DND-41 (cell line): ENCODE data around the gene NDUFA7.

Experiments
- ATAC-seq: fragments of 200-7000 bp; cut with Tn5 transposase; 3 replicates; pipeline ENCODE4 v1.9.1; 2021; ENCODE audit warnings: low read depth; ENCODE audit not compliant: insufficient read depth
- DNase-seq: peaks from one replicate; pipeline ENCODE4 v3.0.0-alpha.2; 2020
- H2AFZ ChIP-seq: 2 replicates; pipeline ENCODE4 v1.6.0; 2012; ENCODE audit warnings: low read depth, low read length
- H3K27ac ChIP-seq: 2 replicates; pipeline ENCODE4 v1.5.1; 2012; ENCODE audit warnings: low read length, inconsistent platforms
- H3K27me3 ChIP-seq: fragments of 200-600 bp; sonication (generic); 2 replicates; pipeline ENCODE4 v1.6.0; 2012; ENCODE audit warnings: low read length, mild to moderate bottlenecking, inconsistent platforms; ENCODE audit not compliant: insufficient read depth, poor library complexity
- H3K36me3 ChIP-seq: 2 replicates; pipeline ENCODE4 v1.5.1; 2012; ENCODE audit warnings: low read length, inconsistent platforms; ENCODE audit not compliant: insufficient read depth
- H3K4me1 ChIP-seq: 2 replicates; pipeline ENCODE4 v1.5.1; 2012; ENCODE audit warnings: mild to moderate bottlenecking, low read length; ENCODE audit not compliant: insufficient read depth
- H3K4me2 ChIP-seq: 2 replicates; pipeline ENCODE4 v1.6.0; 2012; ENCODE audit warnings: mild to moderate bottlenecking, moderate library complexity, low read length, inconsistent platforms; ENCODE audit not compliant: insufficient read depth
- H3K4me3 ChIP-seq, 2 experiments: fragments of 200-600 bp in 1 of 2; shearing (Covaris generic) in 1 of 2; 2 replicates each; pipeline ENCODE4 v1.5.1; 2012 to 2016; ENCODE audit warnings: inconsistent platforms in 2 of 2, low read length in 2 of 2, mild to moderate bottlenecking in 2 of 2, low read depth in 1 of 2, moderate library complexity in 1 of 2
- H3K79me2 ChIP-seq: 2 replicates; pipeline ENCODE4 v1.6.0; 2012; ENCODE audit warnings: low read length, inconsistent platforms; ENCODE audit not compliant: insufficient read depth
- H3K9ac ChIP-seq: 2 replicates; pipeline ENCODE4 v1.6.0; 2012; ENCODE audit warnings: low read depth, mild to moderate bottlenecking, inconsistent platforms, low read length, moderate library complexity
- H3K9me3 ChIP-seq: 2 replicates; pipeline ENCODE4 v1.5.1; 2012; ENCODE audit warnings: low read length, moderate library complexity, mild to moderate bottlenecking, inconsistent platforms; ENCODE audit not compliant: insufficient read depth, severe bottlenecking
- H4K20me1 ChIP-seq: 2 replicates; pipeline ENCODE4 v1.6.0; 2012; ENCODE audit warnings: low read length; ENCODE audit not compliant: insufficient read depth
- CTCF ChIP-seq: IDR thresholded peaks from 2 replicates; pipeline ENCODE4 v1.5.1; 2012; ENCODE audit warnings: borderline replicate concordance, low read length, moderate library complexity, mild to moderate bottlenecking; ENCODE audit not compliant: poor library complexity, severe bottlenecking; ENCODE audit errors: extremely low read depth
- EZH2 ChIP-seq: IDR thresholded peaks from 3 replicates; pipeline ENCODE4 v1.6.1; 2012; ENCODE audit warnings: borderline replicate concordance, low read depth, mild to moderate bottlenecking, moderate library complexity, low read length, inconsistent platforms; ENCODE audit not compliant: severe bottlenecking

Gene NDUFA7

GRCh38 chr19:8321067-8321985, at the start of gene NDUFA7, which contains the start of gene RPS28:
Gene NDUFA7, minus strand, starts transcription at chr19:8321375. Its CDS starts 17 bp downstream, at chr19:8321358.
Gene RPS28, plus strand, starts transcription at chr19:8321496. Its CDS starts 35 bp downstream, at chr19:8321531.
- Histone ChIP-seq H3K4me1 (peaks cover 40% of the 10 kb centered on the region), H3K9ac (peak within 1 kb of the TSS; percentile 85), H3K36me3 (peaks cover 38% of the 10 kb centered on the region), H3K27ac (peak within 1 kb of the TSS; percentile 95), H3K4me2 (peak within 1 kb of the TSS; percentile 94), H3K79me2 (peaks cover 53% of the 10 kb centered on the region), H4K20me1 (peaks cover 23% of the 10 kb centered on the region), H3K4me3 (peak within 1 kb of the TSS; percentile 60 to 85), H3K9me3 (no peaks in the 10 kb centered on the region), H3K27me3 (no peaks in the 10 kb centered on the region), H2AFZ (peak within 1 kb of the TSS; percentile 92)
- ATAC-seq, result peak; percentile 87
- DNase-seq, result peak; percentile 97
- TF ChIP-seq CTCF, result peak; percentile 61
- no peak for TF ChIP-seq EZH2

GRCh38 chr19:8370176-8371010, 49.2 kb upstream of the NDUFA7 start:
- H3K4me1 ChIP-seq, result no peaks in the 10 kb centered on the region
- H2AFZ ChIP-seq, result no peak overlapping the region
- 0 out of 2 replicates have a peak, but pooled peaks cover 3% of the 10 kb centered on the region for H4K20me1 ChIP-seq
- DNase-seq (no peak), ATAC-seq (no peak)
- H3K9me3 ChIP-seq, result no peaks in the 10 kb centered on the region
- no peak overlapping the region for H3K9ac ChIP-seq
- no peaks in the 10 kb centered on the region for H3K27me3 ChIP-seq
- peaks cover 10% of the 10 kb centered on the region; the same call in 1 of the 2 replicates for H3K36me3 ChIP-seq
- no peak overlapping the region for H3K27ac ChIP-seq
- H3K4me3 ChIP-seq, result no peak overlapping the region
- H3K4me2 ChIP-seq, result no peak overlapping the region
- no peaks in the 10 kb centered on the region for H3K79me2 ChIP-seq
- TF ChIP-seq CTCF (no peak), EZH2 (no peak)

- H3K36me3 ChIP-seq, result no peaks in the 10 kb centered on the region
Measured at GRCh38 chr19:8367327-8368001, 46.3 kb upstream of the NDUFA7 start.

More at GRCh38 chr19:8367327-8368001, 46.3 kb upstream of the NDUFA7 start:
- H3K4me1 ChIP-seq, result no peaks in the 10 kb centered on the region
- no peaks in the 10 kb centered on the region for H3K27me3 ChIP-seq
- no peak for DNase-seq
- ATAC-seq, result no peak
- no peak overlapping the region for H3K4me2 ChIP-seq
- TF ChIP-seq EZH2 (no peak), CTCF (no peak)
- 0 out of 2 replicates have a peak, but pooled peaks cover 3% of the 10 kb centered on the region for H4K20me1 ChIP-seq
- no peak overlapping the region for H2AFZ ChIP-seq
- no peaks in the 10 kb centered on the region for H3K9me3 ChIP-seq
- no peaks in the 10 kb centered on the region for H3K79me2 ChIP-seq
- H3K9ac ChIP-seq, result no peak overlapping the region
- H3K27ac ChIP-seq, result no peak overlapping the region
- no peak overlapping the region for H3K4me3 ChIP-seq
